GM18519 (cell line): ENCODE data around the gene XPC.
A peak's percentile ranks its signal among the peaks of the same experiment; 100 is the strongest.
"Not testable (repeated sequence)": the region's sequence is repeated elsewhere in the genome, so short reads cannot be mapped to it uniquely, and the experiment has no call there.

ENCODE experiments used
- ATAC-seq: cut with Tn5 transposase; IDR thresholded peaks from one replicate; pipeline ENCODE4 v1.9.1; 2021; ENCODE audit warnings: mild to moderate bottlenecking, moderate library complexity; ENCODE audit not compliant: unreplicated experiment, low FRiP score

The XPC gene

DNA sequence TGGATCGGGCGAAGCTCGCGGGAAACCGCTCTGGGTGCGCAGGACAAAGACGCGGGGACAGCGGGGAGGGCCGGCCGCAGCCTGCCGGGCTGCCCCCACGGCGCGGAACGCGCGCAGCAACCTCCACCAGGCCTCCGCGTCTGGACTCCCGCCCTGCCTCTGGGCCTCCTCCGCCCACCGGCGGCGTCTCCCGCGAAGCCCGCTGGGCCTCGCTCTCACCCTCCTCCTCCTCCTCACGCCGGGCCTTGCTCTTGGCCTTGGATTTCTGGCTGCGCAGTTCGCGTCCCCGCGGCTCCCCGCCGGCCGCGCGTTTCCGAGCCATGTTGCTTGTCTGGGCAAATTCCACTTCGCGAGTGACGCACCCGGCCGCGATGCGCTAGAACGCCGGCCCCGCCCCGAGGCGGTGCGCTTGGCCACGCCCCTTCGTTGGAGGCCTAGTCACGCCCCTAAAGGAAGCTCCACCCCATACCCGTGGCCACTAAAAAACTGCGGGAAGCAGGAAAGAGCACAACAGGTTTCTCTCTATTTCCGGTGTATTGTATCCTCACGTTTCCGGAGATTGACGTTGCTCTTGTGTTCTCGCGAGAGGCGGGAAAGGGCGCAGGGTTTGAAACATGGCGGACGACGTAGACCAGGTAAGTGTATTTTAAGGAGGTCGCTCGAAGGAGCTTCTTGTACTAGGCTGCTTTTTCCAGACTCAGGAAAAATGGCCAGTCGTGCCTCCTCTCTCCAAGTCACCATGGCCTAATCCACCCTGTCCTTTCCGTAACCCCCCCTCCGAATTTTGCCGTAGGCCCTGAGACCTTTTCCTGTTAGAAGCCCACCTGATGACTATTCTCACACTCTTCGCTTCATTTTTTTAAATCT lies at the start of gene XPC, which contains the start of gene LSM3:
Gene XPC, minus strand, starts transcription at position 355 of the 867 bp plus-strand sequence. Its CDS starts 33 bp downstream, at position 322.
Gene LSM3, plus strand, starts transcription at position 571 of the 867 bp plus-strand sequence. Its CDS starts 44 bp downstream, at position 615.
- peak; percentile 90 for ATAC-seq

DNA sequence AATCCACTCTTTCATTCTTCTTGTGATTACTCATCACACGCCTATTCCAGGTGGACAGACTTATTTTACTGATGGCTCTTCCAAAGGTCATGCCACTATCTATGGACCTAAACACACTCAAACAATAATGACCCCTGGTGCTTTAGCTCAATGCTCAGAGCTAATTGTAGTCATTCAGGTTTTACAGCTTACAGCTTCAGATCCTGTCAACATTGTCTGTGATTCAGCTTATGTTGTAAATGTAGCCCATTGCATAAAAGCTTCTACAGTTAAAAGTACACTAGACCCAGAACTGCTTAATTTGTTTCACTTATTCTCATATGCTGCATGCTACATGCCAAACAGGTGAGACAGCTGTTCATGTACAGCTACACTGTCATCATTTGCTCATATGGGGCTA lies 49.5 kb upstream of the XPC start:
- ATAC-seq: no peak

GRCh38 chr3:14226351-14226750 lies 48.0 kb upstream of the XPC start:
- ATAC-seq: not testable (repeated sequence)

DNA sequence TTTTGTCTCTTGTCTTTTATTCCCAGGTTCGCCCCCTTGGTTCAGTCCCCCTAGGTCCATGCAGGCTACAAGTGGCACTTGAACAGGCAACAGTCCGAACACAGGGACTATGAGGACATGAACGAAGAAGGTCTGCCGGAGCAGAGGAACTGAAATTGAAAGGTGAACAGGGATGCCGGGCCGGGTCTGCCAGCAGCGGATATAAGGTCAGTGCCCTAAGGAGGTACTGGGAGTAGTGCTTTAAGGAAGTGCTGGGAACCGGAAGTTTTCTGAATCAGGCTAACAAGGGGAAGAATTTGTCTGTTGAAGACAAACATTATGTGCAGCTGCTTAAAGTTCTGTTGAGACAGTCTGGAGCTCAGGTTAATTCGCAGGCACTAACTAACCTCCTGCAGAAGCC lies 47.0 kb upstream of the XPC start:
- no peak for ATAC-seq

DNA sequence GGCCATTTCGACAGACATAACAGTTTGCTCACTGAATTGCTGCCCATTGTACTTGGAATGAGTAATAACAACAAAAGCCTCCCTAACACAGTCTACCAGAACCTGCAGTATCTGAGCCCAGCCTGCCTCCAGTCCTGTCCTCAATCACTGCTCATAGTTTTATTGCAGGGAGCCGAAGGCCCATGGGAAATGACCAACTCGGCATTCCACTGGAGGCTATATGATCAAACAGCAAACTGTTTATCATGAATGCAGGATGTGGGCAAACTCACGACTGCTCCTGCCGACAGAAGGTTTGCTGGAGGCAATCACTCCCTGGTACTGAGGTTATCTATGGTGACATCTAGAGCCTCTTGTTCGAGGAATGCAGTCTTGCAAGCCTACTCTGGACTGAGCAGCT lies 46.5 kb upstream of the XPC start:
- ATAC-seq: no peak

- no peak for ATAC-seq
Observed at GRCh38 chr3:14223595-14223994, 45.2 kb upstream of the XPC start.

- ATAC-seq: no peak
Observed at GRCh38 chr3:14222900-14223594, 44.6 kb upstream of the XPC start.

DNA sequence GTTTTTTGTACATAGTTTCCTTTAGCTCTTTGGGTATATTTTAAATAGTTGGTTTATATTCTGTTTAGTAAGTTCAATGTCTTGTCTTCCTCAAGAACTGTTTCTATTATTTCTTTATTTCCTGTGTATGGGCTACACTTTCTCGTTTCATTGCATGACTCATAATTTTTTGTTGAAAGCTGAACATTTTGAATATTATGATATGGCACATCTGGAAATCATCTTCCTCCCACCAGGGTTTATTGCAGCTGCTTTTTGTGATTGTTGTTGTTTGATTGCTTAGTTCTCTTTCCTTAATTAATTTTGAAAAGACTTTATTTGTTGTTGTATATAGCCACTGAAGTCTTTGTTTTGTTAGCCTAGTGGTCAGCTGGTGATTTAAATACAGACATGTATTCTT lies 44.1 kb upstream of the XPC start:
- ATAC-seq: no peak

DNA sequence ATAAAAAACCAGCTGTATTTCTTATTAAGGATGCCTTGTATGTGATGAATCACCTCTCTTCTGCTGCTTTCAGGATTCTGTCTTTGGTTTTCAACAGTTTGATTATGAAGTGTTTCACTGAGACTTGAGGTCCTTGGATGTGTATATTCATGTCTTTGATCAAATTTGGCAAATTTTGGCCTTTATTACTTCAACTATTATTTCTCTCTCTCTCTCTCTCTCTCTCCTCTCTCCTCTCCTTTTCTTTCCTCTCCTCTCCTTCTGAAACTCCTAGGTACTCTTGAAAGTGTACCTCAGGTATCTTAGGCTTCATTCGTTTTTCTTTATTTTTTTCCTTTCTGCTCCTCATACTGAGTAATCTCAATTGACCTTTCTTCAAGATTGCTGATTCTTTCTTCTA lies 43.5 kb upstream of the XPC start:
- no peak for ATAC-seq

GRCh38 chr3:14220933-14221332 lies 42.5 kb upstream of the XPC start:
- no peak for ATAC-seq

- no peak for ATAC-seq
Observed at GRCh38 chr3:14218355-14218754, 40.0 kb upstream of the XPC start.

DNA sequence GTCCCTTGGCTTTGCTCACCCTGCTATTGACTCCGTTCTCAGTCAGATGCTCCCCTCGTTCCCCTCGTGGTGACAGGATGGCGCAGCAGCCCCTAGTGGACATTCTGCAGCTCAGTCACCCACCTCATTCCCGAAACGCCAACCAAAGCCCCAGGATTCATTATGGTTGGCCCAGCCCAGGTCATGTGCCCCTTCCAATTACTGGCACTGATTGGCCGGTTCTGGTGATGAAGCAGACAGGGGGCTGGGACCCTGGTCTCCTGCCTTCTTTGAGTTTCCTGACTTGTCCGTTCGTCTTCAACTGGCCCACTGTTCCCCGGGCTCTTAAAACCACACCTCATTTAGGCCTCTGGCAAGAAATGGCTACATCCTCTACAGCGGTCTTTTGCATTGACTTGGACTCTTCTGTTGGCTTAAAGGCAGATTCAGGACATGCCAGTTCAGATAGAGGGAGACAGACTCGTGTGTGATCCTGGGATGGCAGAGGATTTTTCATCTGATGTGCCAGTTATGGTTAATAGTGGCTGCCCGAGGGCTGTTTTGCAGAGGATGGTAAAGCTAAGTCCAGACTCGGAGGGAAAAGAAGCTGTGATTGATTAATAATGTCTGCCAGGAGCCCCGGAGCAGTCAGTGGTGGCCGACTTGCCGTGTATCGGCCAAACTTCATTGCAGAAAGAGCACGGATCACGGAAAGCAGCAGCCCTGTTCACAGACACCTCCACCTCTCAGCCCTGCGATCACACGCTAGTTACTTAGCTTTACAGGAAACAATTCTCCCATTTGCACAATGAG lies 38.1 kb upstream of the XPC start:
- no peak for ATAC-seq

DNA sequence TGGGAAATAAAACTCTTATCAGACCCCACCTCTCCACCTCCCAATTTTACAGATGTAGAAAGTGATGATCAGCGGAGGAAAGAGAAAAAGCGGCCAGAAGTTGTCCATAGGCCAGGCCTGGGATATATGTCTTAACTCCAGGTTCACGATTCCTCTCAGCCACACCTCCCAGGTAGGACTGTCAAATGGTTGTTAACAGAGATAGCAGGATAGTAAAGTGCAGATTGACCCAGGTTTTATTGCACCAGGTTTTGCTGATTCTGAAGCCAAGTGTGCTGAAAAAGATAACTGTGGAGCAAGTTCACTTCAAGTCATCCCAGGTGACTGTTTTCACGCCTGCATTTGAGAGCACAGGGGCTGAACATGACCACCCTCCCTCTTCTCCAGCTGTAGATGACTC lies 36.4 kb upstream of the XPC start:
- ATAC-seq: no peak

DNA sequence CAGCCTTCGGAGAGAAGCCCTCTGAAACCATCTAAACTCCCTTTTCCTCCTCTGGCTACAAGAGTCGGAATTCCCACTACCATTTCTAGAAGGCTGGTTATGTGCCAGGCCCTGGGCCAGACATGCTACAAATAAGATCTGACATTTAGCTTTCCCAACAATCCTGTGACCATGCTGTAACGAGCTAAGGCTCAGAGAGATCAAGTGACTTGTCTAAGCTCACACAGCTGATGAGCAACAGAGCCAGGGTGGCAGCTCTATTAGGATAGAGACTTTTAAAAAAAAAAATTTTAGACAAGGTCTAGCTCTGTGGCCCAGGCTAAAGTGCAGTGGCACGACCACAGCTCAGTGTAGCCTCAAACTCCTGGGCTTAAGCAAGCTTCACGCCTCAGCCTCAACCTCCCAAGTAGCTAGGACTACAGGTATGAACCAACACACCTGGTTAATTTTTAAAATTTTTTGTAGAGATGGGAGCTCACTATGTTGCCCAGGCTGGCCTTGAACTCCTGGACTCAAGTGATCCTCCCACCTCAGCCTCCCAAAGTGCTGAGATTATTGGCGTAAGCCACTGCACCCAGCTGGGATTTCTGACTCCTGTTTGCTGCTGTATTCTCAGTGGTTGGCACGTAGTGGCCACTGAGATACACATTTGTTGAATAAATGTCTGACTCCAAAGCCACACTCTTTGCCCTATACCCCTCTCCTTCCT lies 34.8 kb upstream of the XPC start:
- ATAC-seq: no peak

GRCh38 chr3:14212032-14212431 lies 33.6 kb upstream of the XPC start:
- no peak for ATAC-seq

DNA sequence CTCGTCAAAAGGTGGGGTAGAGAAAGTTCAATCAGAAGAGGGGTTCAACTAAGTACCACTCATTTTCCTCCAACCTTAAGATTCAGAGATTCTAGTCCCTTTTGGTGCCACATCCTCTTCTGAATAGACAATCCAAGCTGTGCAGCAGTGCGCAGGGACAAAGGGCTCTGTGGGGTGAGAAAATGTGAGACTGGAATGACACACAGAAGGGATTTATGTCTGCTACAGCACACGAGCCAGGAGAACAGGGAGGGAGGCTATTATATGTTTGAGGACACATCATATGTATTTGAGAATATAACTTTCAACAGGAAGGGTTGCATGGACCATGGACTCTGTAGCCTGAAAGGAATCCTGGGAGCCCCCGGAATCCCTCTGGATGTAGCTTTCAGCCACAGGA lies 33.2 kb upstream of the XPC start:
- ATAC-seq: no peak

DNA sequence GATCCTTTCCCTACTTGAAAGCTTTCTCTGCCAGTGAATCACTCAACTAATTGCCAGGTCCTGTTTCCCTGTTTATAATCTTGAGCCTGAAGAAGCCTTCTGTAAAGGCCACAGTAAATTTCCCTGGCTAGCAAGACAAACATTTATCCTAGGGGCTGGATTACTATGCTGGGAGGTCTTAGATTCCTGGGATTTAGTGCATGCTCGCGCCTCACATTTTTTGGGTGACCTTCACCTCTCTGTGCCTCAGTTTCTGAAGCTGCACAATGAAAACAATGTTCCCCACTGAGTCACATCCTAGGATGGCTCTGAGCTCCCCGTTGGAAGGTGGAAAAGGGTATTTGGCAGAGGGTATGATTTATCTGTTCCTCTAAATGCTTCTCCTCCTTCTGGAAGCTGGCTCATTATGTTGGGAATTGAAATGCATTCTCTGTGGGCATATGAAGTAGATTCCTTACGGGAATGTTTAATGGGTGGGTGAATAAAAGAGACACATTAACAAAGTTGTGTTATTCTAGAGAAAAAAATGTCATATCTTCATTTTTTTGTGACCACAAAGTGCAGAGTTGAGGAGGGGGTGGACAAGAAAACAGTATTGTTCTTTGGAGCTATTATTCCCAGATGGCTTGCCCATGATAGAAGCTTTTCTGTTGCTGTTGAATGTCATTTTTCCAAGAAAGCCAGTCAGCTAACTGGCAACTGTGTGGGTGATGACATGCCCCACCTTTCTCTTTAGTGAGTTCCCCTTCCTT lies 32.6 kb upstream of the XPC start:
- ATAC-seq: no peak

DNA sequence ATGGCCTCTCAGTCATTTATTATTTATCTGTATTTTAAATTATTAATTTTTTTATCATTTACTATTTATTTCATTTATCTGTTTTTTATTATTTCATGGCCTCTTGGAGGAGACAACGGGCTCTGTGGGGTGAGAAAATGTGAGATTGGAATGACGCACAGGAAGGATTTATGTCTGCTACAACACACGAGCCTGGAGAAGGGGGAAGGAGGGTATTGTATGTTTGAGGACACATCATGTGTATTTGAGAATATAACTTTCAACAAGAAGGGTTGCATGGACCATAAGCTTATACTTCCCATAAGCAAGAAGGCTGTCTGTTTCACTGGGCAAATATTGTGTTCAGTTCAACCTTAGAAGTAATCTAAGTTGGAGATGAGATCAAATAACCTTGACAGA lies 31.9 kb upstream of the XPC start:
- no peak for ATAC-seq

DNA sequence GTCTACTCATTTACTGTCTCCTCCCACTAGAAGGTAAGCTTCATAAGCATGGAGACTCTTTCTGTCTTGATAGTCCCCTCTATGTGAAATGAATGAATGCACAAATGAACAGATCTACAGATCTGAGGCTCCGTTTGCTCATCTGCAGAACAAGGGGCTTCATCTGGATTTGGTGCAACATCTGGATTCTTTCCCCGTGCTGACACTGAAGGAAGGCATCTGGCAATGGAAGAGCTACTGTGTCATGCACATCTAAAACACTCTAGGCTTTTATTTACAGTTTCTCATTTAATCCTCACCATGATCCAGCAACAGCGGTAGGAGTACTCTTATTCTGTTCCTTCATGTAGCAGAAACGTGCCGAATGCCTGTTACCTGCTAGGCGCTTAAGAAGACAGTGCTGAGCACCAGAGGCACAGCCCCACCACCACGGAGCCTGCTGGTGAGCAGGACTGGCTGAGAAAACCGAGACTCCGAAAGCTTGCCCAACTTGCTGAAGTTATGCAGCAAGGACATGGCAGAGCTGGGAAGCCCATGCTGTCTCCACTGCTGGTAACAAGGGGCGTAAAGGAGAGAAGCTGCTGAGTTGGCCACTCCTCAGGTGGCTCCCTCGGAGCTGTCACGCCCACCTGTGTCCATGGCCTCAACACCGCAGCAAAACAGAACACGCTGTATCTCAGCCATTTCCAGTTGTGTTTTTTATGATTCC lies 31.3 kb upstream of the XPC start:
- ATAC-seq: no peak
